HCT116 (cell line): ENCODE results near the gene HOXA11. TPM values are rescaled to one million over a fixed set of nuclear protein-coding genes. Genes with fewer than 3 reads are reported as not detected.

Experiments used
- ATAC-seq: fragments of 200-7000 bp; cut with Tn5 transposase; 2 replicates; pipeline ENCODE4 v1.9.1; 2020; ENCODE audit warnings: mild to moderate bottlenecking, moderate library complexity
- BruUV-seq: library from RNA; stranded (reverse); fragments of 400-500 nt; replicated peaks from 2 replicates; lab custom pipeline; 2021; lab: Mats Ljungman, UMichigan
- CTCF ChIA-PET: fragments of 300-600 bp; sonication (Branson Sonifier 250); formaldehyde crosslinking; loops from one replicate; lab custom pipeline; 2021; ENCODE audit warnings: antibody characterized with exemption; lab: Charles Lee
- POLR2A ChIA-PET: fragments of 300-600, 350-600 bp; sonication (Branson Sonifier 250); formaldehyde crosslinking; loops from one replicate; lab custom pipeline; 2021; ENCODE audit warnings: antibody characterized with exemption; lab: Charles Lee
- RAD21 ChIA-PET, 2 experiments: fragments of 300-600 bp; sonication (Branson Sonifier 250); formaldehyde crosslinking; loops; one replicate each; lab custom pipeline; 2023; ENCODE audit warnings: low total read pairs in 2 of 2; ENCODE audit not compliant: uncharacterized antibody in 2 of 2, unreplicated experiment in 2 of 2, low non-redundant PET in 1 of 2; lab: Charles Lee
- DNase-seq: peaks from one replicate; pipeline ENCODE4 v3.0.0-alpha.2; 2010; ENCODE audit warnings: low read depth, low spot score
- H2AFZ ChIP-seq: fragments of 200-600 bp; shearing (Covaris generic), sonication (generic); 2 replicates; pipeline ENCODE4 v1.6.1; 2017; ENCODE audit warnings: low read depth, mixed run types, mixed read lengths, antibody characterized with exemption, low read length; ENCODE audit not compliant: poor library complexity, severe bottlenecking
- H3K27ac ChIP-seq: 2 replicates; pipeline ENCODE4 v1.5.1; 2012; ENCODE audit warnings: low read depth, low read length
- H3K27me3 ChIP-seq: fragments of 200-600 bp; sonication (generic); 2 replicates; pipeline ENCODE4 v1.6.1; 2016; ENCODE audit warnings: mixed run types, low read length, mixed read lengths; ENCODE audit not compliant: insufficient read depth
- H3K36me3 ChIP-seq, 2 experiments: fragments of 200-500 bp in 1 of 2; fragments of 200-600 bp in 1 of 2; sonication (Bioruptor generic) in 1 of 2; sonication (generic) in 1 of 2; 2 replicates each; pipeline versions ENCODE4 v1.5.1 to v1.6.1; 2014 to 2016; ENCODE audit warnings: low read length in 2 of 2, inconsistent platforms in 1 of 2, mixed read lengths in 1 of 2, mixed run types in 1 of 2; ENCODE audit not compliant: insufficient read depth in 2 of 2, control insufficient read depth in 1 of 2
- H3K4me1 ChIP-seq, 2 experiments: fragments of 200-600 bp in 1 of 2; sonication (generic) in 1 of 2; 2 replicates each; pipeline versions ENCODE4 v1.5.1 to v1.6.1; 2012 to 2017; ENCODE audit warnings: low read length in 2 of 2, inconsistent platforms in 1 of 2, mild to moderate bottlenecking in 1 of 2, mixed read lengths in 1 of 2, mixed run types in 1 of 2, moderate library complexity in 1 of 2; ENCODE audit not compliant: insufficient read depth in 2 of 2, control insufficient read depth in 1 of 2
- H3K4me2 ChIP-seq: fragments of 200-600 bp; sonication (generic); 2 replicates; pipeline ENCODE4 v1.6.1; 2017; ENCODE audit warnings: mixed run types, low read length, mixed read lengths
- H3K4me3 ChIP-seq, 2 experiments: fragments of 200-600 bp in 1 of 2; sonication (generic) in 1 of 2; replicated peaks in 1 of 2; 2 replicates each; pipeline ENCODE4 v1.5.1; 2011 to 2016; ENCODE audit warnings: low read length in 2 of 2, control low read depth in 1 of 2, low read depth in 1 of 2, mild to moderate bottlenecking in 1 of 2, mixed read lengths in 1 of 2, mixed run types in 1 of 2
- H3K79me2 ChIP-seq: fragments of 200-600 bp; sonication (generic); 2 replicates; pipeline ENCODE4 v1.6.1; 2017; ENCODE audit warnings: mild to moderate bottlenecking, mixed run types, low read length, moderate library complexity, mixed read lengths; ENCODE audit not compliant: insufficient read depth
- H3K9ac ChIP-seq: fragments of 200-600 bp; sonication (generic); 2 replicates; pipeline ENCODE4 v1.6.1; 2016; ENCODE audit warnings: low read length, mixed read lengths
- H3K9me2 ChIP-seq: fragments of 200-600 bp; sonication (generic), shearing (Covaris generic); 2 replicates; pipeline ENCODE4 v1.6.1; 2017; ENCODE audit warnings: mixed run types, mild to moderate bottlenecking, moderate library complexity; ENCODE audit not compliant: insufficient read depth
- H3K9me3 ChIP-seq, 2 experiments: fragments of 200-500 bp in 1 of 2; fragments of 200-600 bp in 1 of 2; sonication (Bioruptor generic) in 1 of 2; sonication (generic) in 1 of 2; 2 replicates each; pipeline ENCODE4 v1.6.1; 2014 to 2017; ENCODE audit warnings: low read length in 2 of 2, mixed read lengths in 2 of 2, inconsistent platforms in 1 of 2, low read depth in 1 of 2, mild to moderate bottlenecking in 1 of 2, mixed run types in 1 of 2, moderate library complexity in 1 of 2; ENCODE audit not compliant: control insufficient read depth in 1 of 2, insufficient read depth in 1 of 2
- H4K20me1 ChIP-seq: fragments of 200-600 bp; sonication (generic), shearing (Covaris generic); 2 replicates; pipeline ENCODE4 v1.6.1; 2017; ENCODE audit warnings: mixed run types, mild to moderate bottlenecking, moderate library complexity; ENCODE audit not compliant: insufficient read depth
- EZH2phosphoT487 ChIP-seq: fragments of 200-600 bp; IDR thresholded peaks from 2 replicates; pipeline ENCODE4 v1.6.1; 2018; ENCODE audit warnings: antibody characterized with exemption, borderline replicate concordance
- RAD21 ChIP-seq: IDR thresholded peaks from 2 replicates; pipeline ENCODE4 v1.6.1; 2012; ENCODE audit warnings: low read depth, mild to moderate bottlenecking
- SIN3A ChIP-seq: IDR thresholded peaks from 2 replicates; pipeline ENCODE4 v1.6.1; 2012; ENCODE audit warnings: low read depth
- SP1 ChIP-seq: IDR thresholded peaks from 2 replicates; pipeline ENCODE4 v1.6.1; 2012; ENCODE audit warnings: low read depth
- SRF ChIP-seq: IDR thresholded peaks from 2 replicates; pipeline ENCODE4 v1.6.1; 2012; ENCODE audit warnings: low read depth
- intact Hi-C: fragments of 100-400 bp; cut with micrococcal nuclease; formaldehyde crosslinking; loops from 2 replicates; pipeline ENCODE4 v1.10.0; 2022
- total RNA-seq: library from RNA; stranded (reverse); gene quantifications from one replicate; pipeline ENCODE4 v1.2.1, GENCODE V29; 2021; ENCODE audit not compliant: unreplicated experiment
- TF ChIP-seq, protein P1 (sequence below), 3 experiments: fragments of 200-600 bp in 1 of 3; sonication (generic) in 1 of 3; IDR thresholded peaks in 2 of 3; conservative IDR thresholded peaks in 1 of 3; 2 replicates each; pipeline ENCODE4 v1.5.1; 2012 to 2017; ENCODE audit warnings: low read depth in 2 of 3, low read length in 2 of 3, antibody characterized with exemption in 1 of 3, borderline replicate concordance in 1 of 3, control low read depth in 1 of 3, mild to moderate bottlenecking in 1 of 3, mixed read lengths in 1 of 3, mixed run types in 1 of 3, moderate library complexity in 1 of 3; ENCODE audit not compliant: insufficient read depth in 1 of 3

HOXA11 gene
- total RNA-seq, 1 experiment from 2014 or later, result 6.8 TPM

DNA sequence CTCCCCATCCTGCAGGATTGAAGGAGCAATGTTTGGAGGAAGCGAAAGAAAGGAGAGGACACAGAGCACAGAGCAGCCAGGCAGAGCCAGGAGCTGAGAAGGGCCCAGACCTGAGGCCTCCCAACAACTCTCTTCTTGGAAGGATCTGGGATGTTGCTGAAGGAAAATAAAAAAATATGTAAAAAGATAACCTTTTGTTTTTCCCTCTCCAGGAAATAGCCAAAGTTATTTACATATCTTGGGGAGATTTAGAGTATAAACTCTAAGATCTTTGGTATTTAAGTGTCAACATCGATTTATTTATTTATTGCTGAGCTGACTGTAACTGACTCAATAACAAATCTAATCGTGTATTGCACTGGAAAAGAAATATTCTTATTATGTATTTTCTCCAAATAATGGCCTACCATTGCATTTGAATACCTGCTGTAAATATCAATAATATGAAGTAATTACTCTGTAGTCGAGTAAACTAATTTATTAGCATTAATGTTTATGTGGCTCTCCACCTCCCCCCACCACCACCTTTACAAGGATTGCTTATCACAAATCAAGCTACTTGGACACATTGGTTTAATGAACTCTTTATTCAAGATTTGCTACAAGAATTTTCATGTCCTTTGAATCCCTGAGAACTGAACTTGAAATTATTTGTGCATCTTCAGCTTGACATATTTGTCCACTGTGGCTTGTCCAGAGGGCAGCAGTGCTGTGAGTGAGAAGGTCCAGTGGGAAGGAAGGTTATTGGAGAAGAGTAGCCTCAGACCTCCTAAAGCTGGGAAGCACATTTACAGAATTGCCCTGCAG, 1.8 kb upstream of the HOXA11 start:
- no peaks in the 10 kb centered on the region for H3K9me2 ChIP-seq
- peaks cover 18 to 31% of the 10 kb centered on the region in 2 experiments for H3K4me1 ChIP-seq
- no peak overlapping the region for H3K27ac ChIP-seq
- ChIA-PET RAD21 (no interaction called here), CTCF (interaction anchor here (2.2 kb wide), 1 partner anchor 9 kb away, joined by 8 read pairs; no protein-coding TSS in a partner anchor), POLR2A (interaction anchor here (1.1 kb wide), 1 partner anchor 15 kb away, joined by 3 read pairs; no protein-coding TSS in a partner anchor)
- no peaks in the 10 kb centered on the region for H3K9me3 ChIP-seq
- BruUV-seq, result no TSS peak
- DNase-seq, result no peak
- no peak overlapping the region for H3K9ac ChIP-seq
- no peak for TF ChIP-seq SP1
- TF ChIP-seq SRF, result no peak
- TF ChIP-seq EZH2phosphoT487, result no peak
- TF ChIP-seq, protein P1, sequence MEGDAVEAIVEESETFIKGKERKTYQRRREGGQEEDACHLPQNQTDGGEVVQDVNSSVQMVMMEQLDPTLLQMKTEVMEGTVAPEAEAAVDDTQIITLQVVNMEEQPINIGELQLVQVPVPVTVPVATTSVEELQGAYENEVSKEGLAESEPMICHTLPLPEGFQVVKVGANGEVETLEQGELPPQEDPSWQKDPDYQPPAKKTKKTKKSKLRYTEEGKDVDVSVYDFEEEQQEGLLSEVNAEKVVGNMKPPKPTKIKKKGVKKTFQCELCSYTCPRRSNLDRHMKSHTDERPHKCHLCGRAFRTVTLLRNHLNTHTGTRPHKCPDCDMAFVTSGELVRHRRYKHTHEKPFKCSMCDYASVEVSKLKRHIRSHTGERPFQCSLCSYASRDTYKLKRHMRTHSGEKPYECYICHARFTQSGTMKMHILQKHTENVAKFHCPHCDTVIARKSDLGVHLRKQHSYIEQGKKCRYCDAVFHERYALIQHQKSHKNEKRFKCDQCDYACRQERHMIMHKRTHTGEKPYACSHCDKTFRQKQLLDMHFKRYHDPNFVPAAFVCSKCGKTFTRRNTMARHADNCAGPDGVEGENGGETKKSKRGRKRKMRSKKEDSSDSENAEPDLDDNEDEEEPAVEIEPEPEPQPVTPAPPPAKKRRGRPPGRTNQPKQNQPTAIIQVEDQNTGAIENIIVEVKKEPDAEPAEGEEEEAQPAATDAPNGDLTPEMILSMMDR (IDR thresholded peaks at IDR 0.05 in 2 of 3, conservative IDR thresholded peaks at IDR 0.05 in 1 of 3; ENCODE audit: borderline replicate concordance in 1 of 3, insufficient read depth in 1 of 3, low read depth in 2 of 3, low read length in 2 of 3), result no peak
- TF ChIP-seq RAD21, result no peak
- no peak for TF ChIP-seq SIN3A
- H3K79me2 ChIP-seq, result peaks cover 19% of the 10 kb centered on the region; the same call in 1 of the 2 replicates
- ATAC-seq, result no peak
- no peak overlapping the region for H2AFZ ChIP-seq
- no peaks in the 10 kb centered on the region for H4K20me1 ChIP-seq
- H3K4me3 ChIP-seq, result no peak overlapping the region
- no peaks in the 10 kb centered on the region for H3K27me3 ChIP-seq
- H3K4me2 ChIP-seq, result no peak overlapping the region
- H3K36me3 ChIP-seq, result no peaks in the 10 kb centered on the region
- intact Hi-C loops, result no loop called here
